ENCODE data around the gene SORBS1.
A peak's percentile ranks its signal among the peaks of the same experiment; 100 is the strongest.

- TF ChIP-seq POLR2A (IDR thresholded peaks at IDR 0.05) (no peak), CTCF (IDR thresholded peaks at IDR 0.05) (peak in 3 of 4 donors; percentile 21 to 35 (median 23))
Observed at GRCh38 chr10:95558593-95559320, 2.4 kb downstream of the SORBS1 start.
